CD4-positive, alpha-beta T cell (primary cell): ENCODE results near the gene GPRC5A. TPM values are rescaled to one million over a fixed set of nuclear protein-coding genes. Genes with fewer than 3 reads are reported as not detected.

Experiments used
- ATAC-seq: fragments of 200-7000 bp; cut with Tn5 transposase; one replicate; pipeline ENCODE4 v1.10.0; 2022; ENCODE audit warnings: mild to moderate bottlenecking; ENCODE audit not compliant: poor library complexity
- CTCF ChIA-PET: fragments of 350-600 bp; sonication (Branson Sonifier 250); formaldehyde crosslinking; loops from one replicate; lab custom pipeline; 2021; ENCODE audit warnings: antibody characterized with exemption, inconsistent platforms; lab: Charles Lee
- POLR2A ChIA-PET: fragments of 350-600 bp; sonication (Branson Sonifier 250); formaldehyde crosslinking; loops from one replicate; lab custom pipeline; 2021; ENCODE audit warnings: antibody characterized with exemption, inconsistent platforms; lab: Charles Lee
- DNase-seq, 14 experiments: peaks; one replicate each; pipeline ENCODE4 v3.0.0-alpha.2; 2013 to 2020; ENCODE audit warnings: mixed read lengths in 2 of 14
- H3K27ac ChIP-seq, 2 donors: one replicate each; pipeline versions ENCODE4 v1.5.1 to v1.7.0; 2013; ENCODE audit warnings: low read length in 2 of 2, low read depth in 1 of 2, mild to moderate bottlenecking in 1 of 2
- H3K27me3 ChIP-seq, 2 experiments: 1 replicate in 1 of 2; 2 replicates in 1 of 2; pipeline versions ENCODE4 v1.6.1 to v1.7.0; 2013; ENCODE audit warnings: low read length in 2 of 2, control low read depth in 1 of 2, mild to moderate bottlenecking in 1 of 2, moderate library complexity in 1 of 2; ENCODE audit not compliant: insufficient read depth in 2 of 2, control insufficient read depth in 1 of 2
- H3K36me3 ChIP-seq: one replicate; pipeline ENCODE4 v1.6.1; 2013; ENCODE audit warnings: low read length, control low read depth; ENCODE audit not compliant: insufficient read depth
- H3K4me1 ChIP-seq: one replicate; pipeline ENCODE4 v1.6.1; 2013; ENCODE audit warnings: low read length, control low read depth; ENCODE audit not compliant: insufficient read depth
- H3K4me3 ChIP-seq: one replicate; pipeline ENCODE4 v1.5.1; 2013; ENCODE audit warnings: mild to moderate bottlenecking, low read length, moderate library complexity
- H3K9me3 ChIP-seq, 2 experiments: 1 replicate in 1 of 2; 2 replicates in 1 of 2; pipeline versions ENCODE4 v1.6.1 to v1.7.0; 2013; ENCODE audit warnings: low read length in 2 of 2, mild to moderate bottlenecking in 2 of 2, control low read depth in 1 of 2, moderate library complexity in 1 of 2; ENCODE audit not compliant: control insufficient read depth in 1 of 2, insufficient read depth in 1 of 2
- H3K27ac Mint-ChIP-seq: one replicate; pipeline ENCODE4 v1.8.0; 2020; ENCODE audit warnings: mixed read lengths
- H3K27me3 Mint-ChIP-seq: one replicate; pipeline ENCODE4 v1.8.0; 2021; ENCODE audit warnings: mixed read lengths
- H3K36me3 Mint-ChIP-seq: one replicate; pipeline ENCODE4 v1.8.0; 2021; ENCODE audit warnings: low read depth, mixed read lengths
- H3K4me1 Mint-ChIP-seq: one replicate; pipeline ENCODE4 v1.8.0; 2021; ENCODE audit warnings: low read depth, mixed read lengths
- H3K4me3 Mint-ChIP-seq: one replicate; pipeline ENCODE4 v1.8.0; 2020; ENCODE audit warnings: mild to moderate bottlenecking, mixed read lengths
- H3K9me3 Mint-ChIP-seq: one replicate; pipeline ENCODE4 v1.8.0; 2020; ENCODE audit warnings: mixed read lengths
- intact Hi-C, 2 experiments: fragments of 100-400 bp; cut with DNase I in 1 of 2; cut with micrococcal nuclease in 1 of 2; formaldehyde crosslinking; loops; one replicate each; pipeline versions ENCODE4 v1.15.1 to v1.9.0; 2023 to 2025; cut with DNase I, micrococcal nuclease
- total RNA-seq, 174 experiments: library from RNA in 2 of 174; stranded (reverse) in 2 of 174; gene quantifications; one replicate each; pipeline ENCODE4 v1.2.3 and lab custom pipeline; 2021 to 2026
- TF ChIP-seq, protein P1 (sequence below): fragments of 200-600 bp; IDR thresholded peaks from one replicate; pipeline ENCODE4 v1.8.0; 2022; ENCODE audit warnings: antibody characterized with exemption, mild to moderate bottlenecking

GPRC5A gene
- total RNA-seq, 2 experiments from 2014 or later: 0.14 to 0.47 TPM

DNA sequence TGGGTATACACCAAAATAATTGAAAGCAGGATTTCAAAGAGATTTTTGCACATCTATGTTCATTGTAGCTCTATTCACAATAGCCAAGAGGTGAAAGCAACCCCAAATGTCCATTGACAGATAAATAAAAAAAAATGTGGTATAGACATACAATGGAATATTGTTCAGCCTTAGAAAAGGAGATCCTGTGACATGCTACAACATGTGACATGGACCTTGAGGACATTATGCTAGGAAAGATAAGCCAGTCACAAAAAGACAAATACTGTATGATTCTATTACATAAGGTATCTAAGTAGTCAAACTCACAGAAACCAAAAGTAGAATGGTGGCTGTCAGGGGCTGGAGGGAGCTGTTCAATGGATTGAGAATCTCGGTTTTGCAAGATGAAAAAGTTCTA lies 48.5 kb downstream of the GPRC5A start:
- ChIA-PET CTCF (no interaction called here), POLR2A (no interaction called here)
- H3K4me3 Mint-ChIP-seq: no peak overlapping the region
- no peaks in the 10 kb centered on the region for H3K9me3 Mint-ChIP-seq
- TF ChIP-seq, protein P1, sequence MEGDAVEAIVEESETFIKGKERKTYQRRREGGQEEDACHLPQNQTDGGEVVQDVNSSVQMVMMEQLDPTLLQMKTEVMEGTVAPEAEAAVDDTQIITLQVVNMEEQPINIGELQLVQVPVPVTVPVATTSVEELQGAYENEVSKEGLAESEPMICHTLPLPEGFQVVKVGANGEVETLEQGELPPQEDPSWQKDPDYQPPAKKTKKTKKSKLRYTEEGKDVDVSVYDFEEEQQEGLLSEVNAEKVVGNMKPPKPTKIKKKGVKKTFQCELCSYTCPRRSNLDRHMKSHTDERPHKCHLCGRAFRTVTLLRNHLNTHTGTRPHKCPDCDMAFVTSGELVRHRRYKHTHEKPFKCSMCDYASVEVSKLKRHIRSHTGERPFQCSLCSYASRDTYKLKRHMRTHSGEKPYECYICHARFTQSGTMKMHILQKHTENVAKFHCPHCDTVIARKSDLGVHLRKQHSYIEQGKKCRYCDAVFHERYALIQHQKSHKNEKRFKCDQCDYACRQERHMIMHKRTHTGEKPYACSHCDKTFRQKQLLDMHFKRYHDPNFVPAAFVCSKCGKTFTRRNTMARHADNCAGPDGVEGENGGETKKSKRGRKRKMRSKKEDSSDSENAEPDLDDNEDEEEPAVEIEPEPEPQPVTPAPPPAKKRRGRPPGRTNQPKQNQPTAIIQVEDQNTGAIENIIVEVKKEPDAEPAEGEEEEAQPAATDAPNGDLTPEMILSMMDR: no peak
- no peaks in the 10 kb centered on the region for H3K36me3 ChIP-seq
- H3K27me3 Mint-ChIP-seq: peaks cover 6% of the 10 kb centered on the region
- no peak for ATAC-seq
- H3K36me3 Mint-ChIP-seq: no peaks in the 10 kb centered on the region
- H3K4me3 ChIP-seq: no peak overlapping the region
- no peak overlapping the region for H3K27ac Mint-ChIP-seq
- intact Hi-C loops: no loop called here
- H3K9me3 ChIP-seq: no peaks in the 10 kb centered on the region
- H3K4me1 Mint-ChIP-seq: no peaks in the 10 kb centered on the region
- H3K27me3 ChIP-seq: no peaks in the 10 kb centered on the region
- H3K27ac ChIP-seq: no peak overlapping the region
- no peaks in the 10 kb centered on the region for H3K4me1 ChIP-seq
- DNase-seq: no peak

- intact Hi-C loops: no loop called here
- H3K36me3 ChIP-seq: no peaks in the 10 kb centered on the region
- Mint-ChIP-seq H3K4me3 (no peak overlapping the region), H3K36me3 (no peaks in the 10 kb centered on the region), H3K9me3 (no peaks in the 10 kb centered on the region), H3K27me3 (peaks cover 6% of the 10 kb centered on the region), H3K27ac (no peak overlapping the region), H3K4me1 (no peaks in the 10 kb centered on the region)
- H3K4me1 ChIP-seq: no peaks in the 10 kb centered on the region
- H3K4me3 ChIP-seq: no peak overlapping the region
- ChIA-PET POLR2A (no interaction called here), CTCF (no interaction called here)
- no peaks in the 10 kb centered on the region for H3K9me3 ChIP-seq
- TF ChIP-seq, protein P1: no peak
- no peak for DNase-seq
- no peak for ATAC-seq
- no peaks in the 10 kb centered on the region for H3K27me3 ChIP-seq
- H3K27ac ChIP-seq: no peak overlapping the region
These were observed 50.3 kb downstream of the GPRC5A start for GRCh38 chr12:12941450-12942350.

- no peak overlapping the region for H3K27ac ChIP-seq
These were observed 52.4 kb downstream of the GPRC5A start for GRCh38 chr12:12943586-12944260.

More at GRCh38 chr12:12943586-12944260, 52.4 kb downstream of the GPRC5A start:
- DNase-seq (no peak), ATAC-seq (no peak)
- H3K36me3 Mint-ChIP-seq: no peaks in the 10 kb centered on the region
- CTCF ChIA-PET: no interaction called here
- no peak overlapping the region for H3K4me3 Mint-ChIP-seq
- H3K27me3 ChIP-seq: no peaks in the 10 kb centered on the region
- H3K9me3 Mint-ChIP-seq: no peaks in the 10 kb centered on the region
- no peak overlapping the region for H3K4me3 ChIP-seq
- no peaks in the 10 kb centered on the region for H3K4me1 Mint-ChIP-seq
- intact Hi-C loops: no loop called here
- TF ChIP-seq, protein P1: no peak
- no peaks in the 10 kb centered on the region for H3K36me3 ChIP-seq
- POLR2A ChIA-PET: no interaction called here
- H3K27ac Mint-ChIP-seq: no peak overlapping the region
- no peaks in the 10 kb centered on the region for H3K27me3 Mint-ChIP-seq
- no peaks in the 10 kb centered on the region for H3K9me3 ChIP-seq
- H3K4me1 ChIP-seq: no peaks in the 10 kb centered on the region
